GM23338 (cell line): ENCODE measurements around the gene MAPKAPK2. TPM values are rescaled to one million over a fixed set of nuclear protein-coding genes. Genes with fewer than 3 reads are reported as not detected.

Experiments used
- ATAC-seq: fragments of 200-7000 bp; cut with Tn5 transposase; 3 replicates; pipeline ENCODE4 v1.9.1; 2020
- DNase-seq: peaks from one replicate; pipeline ENCODE4 v3.0.0-alpha.2; 2015; ENCODE audit warnings: low spot score
- H2AFZ ChIP-seq: fragments of 200-600 bp; sonication (generic); 2 replicates; pipeline ENCODE4 v1.8.0; 2016; ENCODE audit warnings: antibody characterized with exemption, mild to moderate bottlenecking, moderate library complexity
- H3F3A ChIP-seq: fragments of 200-600 bp; sonication (generic); replicated peaks from 2 replicates; pipeline ENCODE4 v1.8.0; 2017; ENCODE audit warnings: antibody characterized with exemption, mixed run types, low read depth
- H3K27ac ChIP-seq: fragments of 200-600 bp; sonication (generic); 2 replicates; pipeline ENCODE4 v1.6.1; 2016; ENCODE audit warnings: low read depth
- H3K27me3 ChIP-seq: fragments of 200-600 bp; sonication (generic); 2 replicates; pipeline ENCODE4 v1.8.0; 2016; ENCODE audit warnings: mild to moderate bottlenecking, mixed run types, moderate library complexity; ENCODE audit not compliant: insufficient read depth
- H3K36me3 ChIP-seq: fragments of 200-600 bp; sonication (generic); 2 replicates; pipeline ENCODE4 v1.8.0; 2016; ENCODE audit warnings: mild to moderate bottlenecking; ENCODE audit not compliant: insufficient read depth
- H3K4me1 ChIP-seq: fragments of 200-600 bp; sonication (generic); 2 replicates; pipeline ENCODE4 v1.8.0; 2016; ENCODE audit warnings: mild to moderate bottlenecking, moderate library complexity; ENCODE audit not compliant: insufficient read depth
- H3K4me2 ChIP-seq: fragments of 200-600 bp; sonication (generic); 2 replicates; pipeline ENCODE4 v1.7.1; 2017; ENCODE audit warnings: mixed run types
- H3K4me3 ChIP-seq: fragments of 200-600 bp; sonication (generic); 2 replicates; pipeline ENCODE4 v1.6.1; 2016; ENCODE audit warnings: mixed run types
- H3K79me2 ChIP-seq: fragments of 200-600 bp; sonication (generic); replicated peaks from 2 replicates; pipeline ENCODE4 v1.8.0; 2017; ENCODE audit warnings: mild to moderate bottlenecking; ENCODE audit not compliant: insufficient read depth
- H3K9me2 ChIP-seq: fragments of 200-600 bp; sonication (generic); 2 replicates; pipeline ENCODE4 v1.8.0; 2017; ENCODE audit not compliant: insufficient read depth
- H4K20me1 ChIP-seq: fragments of 200-600 bp; sonication (generic); replicated peaks from 2 replicates; pipeline ENCODE4 v1.8.0; 2017; ENCODE audit warnings: mild to moderate bottlenecking; ENCODE audit not compliant: insufficient read depth
- H3K27ac Mint-ChIP-seq: 2 replicates; pipeline ENCODE4 v1.8.0; 2020; ENCODE audit warnings: inconsistent platforms, mild to moderate bottlenecking, moderate library complexity, mixed read lengths
- H3K27me3 Mint-ChIP-seq: 3 replicates; pipeline ENCODE4 v1.8.0; 2022; ENCODE audit warnings: low read depth, mild to moderate bottlenecking, moderate library complexity, mixed read lengths, inconsistent platforms; ENCODE audit not compliant: insufficient read depth, poor library complexity
- H3K36me3 Mint-ChIP-seq: 3 replicates; pipeline ENCODE4 v1.8.0; 2021; ENCODE audit warnings: low read depth, mild to moderate bottlenecking, inconsistent platforms, moderate library complexity, mixed read lengths
- H3K4me1 Mint-ChIP-seq: 3 replicates; pipeline ENCODE4 v1.8.0; 2020; ENCODE audit warnings: mild to moderate bottlenecking, inconsistent platforms, mixed read lengths
- H3K4me3 Mint-ChIP-seq: 3 replicates; pipeline ENCODE4 v1.8.0; 2021; ENCODE audit warnings: moderate library complexity, mild to moderate bottlenecking, inconsistent platforms, mixed read lengths
- H3K9me3 Mint-ChIP-seq: 3 replicates; pipeline ENCODE4 v1.8.0; 2020; ENCODE audit warnings: moderate library complexity, mild to moderate bottlenecking, inconsistent platforms, mixed read lengths
- CREB1 ChIP-seq: fragments of 250-450 bp; sonication (Bioruptor Pico); IDR thresholded peaks from 2 replicates; pipeline ENCODE4 v1.5.0; 2020; ENCODE audit warnings: low read depth, mild to moderate bottlenecking, moderate library complexity
- ETS1 ChIP-seq: IDR thresholded peaks from 2 replicates; pipeline ENCODE4 v1.6.1; 2016; ENCODE audit warnings: antibody characterized with exemption
- EZH2 ChIP-seq: fragments of 200-600 bp; sonication (generic); IDR thresholded peaks from one replicate; pipeline ENCODE4 v1.8.0; 2017; ENCODE audit warnings: antibody characterized with exemption, mild to moderate bottlenecking, low read depth; ENCODE audit not compliant: unreplicated experiment
- EZH2phosphoT487 ChIP-seq: fragments of 200-600 bp; sonication (generic); IDR thresholded peaks from one replicate; pipeline ENCODE4 v1.8.1; 2018; ENCODE audit warnings: antibody characterized with exemption; ENCODE audit not compliant: unreplicated experiment
- JUNB ChIP-seq: IDR thresholded peaks from one replicate; pipeline ENCODE4 v1.6.1; 2016; ENCODE audit warnings: antibody characterized with exemption; ENCODE audit not compliant: unreplicated experiment
- NANOG ChIP-seq: IDR thresholded peaks from 2 replicates; pipeline ENCODE4 v1.6.1; 2016; ENCODE audit warnings: antibody characterized with exemption, borderline replicate concordance
- POLR2AphosphoS5 ChIP-seq: IDR thresholded peaks from 2 replicates; pipeline ENCODE4 v1.6.1; 2016; ENCODE audit warnings: antibody characterized with exemption, low read depth
- REST ChIP-seq: IDR thresholded peaks from one replicate; pipeline ENCODE4 v1.6.1; 2018; ENCODE audit warnings: antibody characterized with exemption; ENCODE audit not compliant: unreplicated experiment
- STAT1 ChIP-seq: IDR thresholded peaks from one replicate; pipeline ENCODE4 v1.6.1; 2016; ENCODE audit warnings: antibody characterized with exemption; ENCODE audit not compliant: unreplicated experiment
- ZNF114 ChIP-seq: fragments of 250-450 bp; sonication (Bioruptor Pico); IDR thresholded peaks from 2 replicates; pipeline ENCODE4 v1.5.0; 2020; ENCODE audit warnings: mild to moderate bottlenecking, moderate library complexity
- ZNF331 ChIP-seq: fragments of 250-450 bp; sonication (Bioruptor Pico); IDR thresholded peaks from 2 replicates; pipeline ENCODE4 v1.5.0; 2020; ENCODE audit warnings: low read depth, mild to moderate bottlenecking, moderate library complexity
- polyA plus RNA-seq: library from polyadenylated mRNA; unstranded; fragments of >200 nt; fragmentation: Nextera tagmentation; extraction: Ambion mirVana; gene quantifications from 2 replicates; pipeline ENCODE4 v1.2.1, GENCODE V29; 2016
- total RNA-seq: library from RNA; depleted of rRNA; stranded (reverse); fragments of >200 nt; shearing (Covaris generic); gene quantifications from 2 replicates; pipeline ENCODE4 v1.2.3, GENCODE V29; 2014
- TF ChIP-seq, protein P1 (sequence below), 2 experiments: fragments of 200-600 bp in 1 of 2; sonication (generic) in 1 of 2; conservative IDR thresholded peaks; 2 replicates each; pipeline versions ENCODE4 v1.5.1 to v1.6.1; 2016 to 2017; ENCODE audit warnings: antibody characterized with exemption in 2 of 2, low read depth in 2 of 2, mild to moderate bottlenecking in 2 of 2, moderate library complexity in 1 of 2
- TF ChIP-seq, protein P2 (sequence below): fragments of 250-450 bp; sonication (Bioruptor Pico); IDR thresholded peaks from 2 replicates; pipeline ENCODE4 v1.5.0; 2020; ENCODE audit warnings: mild to moderate bottlenecking, moderate library complexity

MAPKAPK2 gene
- total and polyA plus RNA-seq, 2 experiments from 2014 or later = 10.1 to 30.4 TPM

GRCh38 chr1:206709322-206709721, 24.6 kb downstream of the MAPKAPK2 start:
- Mint-ChIP-seq H3K27ac (no peak overlapping the region), H3K4me1 (peaks cover 60% of the 10 kb centered on the region), H3K9me3 (no peaks in the 10 kb centered on the region), H3K4me3 (no peak overlapping the region), H3K36me3 (no peaks in the 10 kb centered on the region), H3K27me3 (peaks cover under 1% of the 10 kb centered on the region)
- H3K4me2 ChIP-seq = no peak overlapping the region
- DNase-seq (no peak), ATAC-seq (no peak)
- no peaks in the 10 kb centered on the region for H3F3A ChIP-seq
- H3K9me2 ChIP-seq = no peaks in the 10 kb centered on the region
- H3K4me3 ChIP-seq = no peak overlapping the region
- H3K4me1 ChIP-seq = peaks cover 37% of the 10 kb centered on the region
- peaks cover 95% of the 10 kb centered on the region for H3K79me2 ChIP-seq
- H4K20me1 ChIP-seq = peaks cover 38% of the 10 kb centered on the region
- no peaks in the 10 kb centered on the region for H3K27me3 ChIP-seq
- no peaks in the 10 kb centered on the region for H3K36me3 ChIP-seq
- TF ChIP-seq CREB1 (CRISPR knock-in tag) = no peak
- no peak for TF ChIP-seq ZNF331 (CRISPR knock-in tag)
- TF ChIP-seq POLR2AphosphoS5 = no peak
- no peak for TF ChIP-seq EZH2
- no peak for TF ChIP-seq ZNF114 (CRISPR knock-in tag)
- TF ChIP-seq, protein P1, sequence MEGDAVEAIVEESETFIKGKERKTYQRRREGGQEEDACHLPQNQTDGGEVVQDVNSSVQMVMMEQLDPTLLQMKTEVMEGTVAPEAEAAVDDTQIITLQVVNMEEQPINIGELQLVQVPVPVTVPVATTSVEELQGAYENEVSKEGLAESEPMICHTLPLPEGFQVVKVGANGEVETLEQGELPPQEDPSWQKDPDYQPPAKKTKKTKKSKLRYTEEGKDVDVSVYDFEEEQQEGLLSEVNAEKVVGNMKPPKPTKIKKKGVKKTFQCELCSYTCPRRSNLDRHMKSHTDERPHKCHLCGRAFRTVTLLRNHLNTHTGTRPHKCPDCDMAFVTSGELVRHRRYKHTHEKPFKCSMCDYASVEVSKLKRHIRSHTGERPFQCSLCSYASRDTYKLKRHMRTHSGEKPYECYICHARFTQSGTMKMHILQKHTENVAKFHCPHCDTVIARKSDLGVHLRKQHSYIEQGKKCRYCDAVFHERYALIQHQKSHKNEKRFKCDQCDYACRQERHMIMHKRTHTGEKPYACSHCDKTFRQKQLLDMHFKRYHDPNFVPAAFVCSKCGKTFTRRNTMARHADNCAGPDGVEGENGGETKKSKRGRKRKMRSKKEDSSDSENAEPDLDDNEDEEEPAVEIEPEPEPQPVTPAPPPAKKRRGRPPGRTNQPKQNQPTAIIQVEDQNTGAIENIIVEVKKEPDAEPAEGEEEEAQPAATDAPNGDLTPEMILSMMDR (conservative IDR thresholded peaks at IDR 0.05; ENCODE audit: low read depth in 2 of 2) = no peak
- TF ChIP-seq, protein P2, sequence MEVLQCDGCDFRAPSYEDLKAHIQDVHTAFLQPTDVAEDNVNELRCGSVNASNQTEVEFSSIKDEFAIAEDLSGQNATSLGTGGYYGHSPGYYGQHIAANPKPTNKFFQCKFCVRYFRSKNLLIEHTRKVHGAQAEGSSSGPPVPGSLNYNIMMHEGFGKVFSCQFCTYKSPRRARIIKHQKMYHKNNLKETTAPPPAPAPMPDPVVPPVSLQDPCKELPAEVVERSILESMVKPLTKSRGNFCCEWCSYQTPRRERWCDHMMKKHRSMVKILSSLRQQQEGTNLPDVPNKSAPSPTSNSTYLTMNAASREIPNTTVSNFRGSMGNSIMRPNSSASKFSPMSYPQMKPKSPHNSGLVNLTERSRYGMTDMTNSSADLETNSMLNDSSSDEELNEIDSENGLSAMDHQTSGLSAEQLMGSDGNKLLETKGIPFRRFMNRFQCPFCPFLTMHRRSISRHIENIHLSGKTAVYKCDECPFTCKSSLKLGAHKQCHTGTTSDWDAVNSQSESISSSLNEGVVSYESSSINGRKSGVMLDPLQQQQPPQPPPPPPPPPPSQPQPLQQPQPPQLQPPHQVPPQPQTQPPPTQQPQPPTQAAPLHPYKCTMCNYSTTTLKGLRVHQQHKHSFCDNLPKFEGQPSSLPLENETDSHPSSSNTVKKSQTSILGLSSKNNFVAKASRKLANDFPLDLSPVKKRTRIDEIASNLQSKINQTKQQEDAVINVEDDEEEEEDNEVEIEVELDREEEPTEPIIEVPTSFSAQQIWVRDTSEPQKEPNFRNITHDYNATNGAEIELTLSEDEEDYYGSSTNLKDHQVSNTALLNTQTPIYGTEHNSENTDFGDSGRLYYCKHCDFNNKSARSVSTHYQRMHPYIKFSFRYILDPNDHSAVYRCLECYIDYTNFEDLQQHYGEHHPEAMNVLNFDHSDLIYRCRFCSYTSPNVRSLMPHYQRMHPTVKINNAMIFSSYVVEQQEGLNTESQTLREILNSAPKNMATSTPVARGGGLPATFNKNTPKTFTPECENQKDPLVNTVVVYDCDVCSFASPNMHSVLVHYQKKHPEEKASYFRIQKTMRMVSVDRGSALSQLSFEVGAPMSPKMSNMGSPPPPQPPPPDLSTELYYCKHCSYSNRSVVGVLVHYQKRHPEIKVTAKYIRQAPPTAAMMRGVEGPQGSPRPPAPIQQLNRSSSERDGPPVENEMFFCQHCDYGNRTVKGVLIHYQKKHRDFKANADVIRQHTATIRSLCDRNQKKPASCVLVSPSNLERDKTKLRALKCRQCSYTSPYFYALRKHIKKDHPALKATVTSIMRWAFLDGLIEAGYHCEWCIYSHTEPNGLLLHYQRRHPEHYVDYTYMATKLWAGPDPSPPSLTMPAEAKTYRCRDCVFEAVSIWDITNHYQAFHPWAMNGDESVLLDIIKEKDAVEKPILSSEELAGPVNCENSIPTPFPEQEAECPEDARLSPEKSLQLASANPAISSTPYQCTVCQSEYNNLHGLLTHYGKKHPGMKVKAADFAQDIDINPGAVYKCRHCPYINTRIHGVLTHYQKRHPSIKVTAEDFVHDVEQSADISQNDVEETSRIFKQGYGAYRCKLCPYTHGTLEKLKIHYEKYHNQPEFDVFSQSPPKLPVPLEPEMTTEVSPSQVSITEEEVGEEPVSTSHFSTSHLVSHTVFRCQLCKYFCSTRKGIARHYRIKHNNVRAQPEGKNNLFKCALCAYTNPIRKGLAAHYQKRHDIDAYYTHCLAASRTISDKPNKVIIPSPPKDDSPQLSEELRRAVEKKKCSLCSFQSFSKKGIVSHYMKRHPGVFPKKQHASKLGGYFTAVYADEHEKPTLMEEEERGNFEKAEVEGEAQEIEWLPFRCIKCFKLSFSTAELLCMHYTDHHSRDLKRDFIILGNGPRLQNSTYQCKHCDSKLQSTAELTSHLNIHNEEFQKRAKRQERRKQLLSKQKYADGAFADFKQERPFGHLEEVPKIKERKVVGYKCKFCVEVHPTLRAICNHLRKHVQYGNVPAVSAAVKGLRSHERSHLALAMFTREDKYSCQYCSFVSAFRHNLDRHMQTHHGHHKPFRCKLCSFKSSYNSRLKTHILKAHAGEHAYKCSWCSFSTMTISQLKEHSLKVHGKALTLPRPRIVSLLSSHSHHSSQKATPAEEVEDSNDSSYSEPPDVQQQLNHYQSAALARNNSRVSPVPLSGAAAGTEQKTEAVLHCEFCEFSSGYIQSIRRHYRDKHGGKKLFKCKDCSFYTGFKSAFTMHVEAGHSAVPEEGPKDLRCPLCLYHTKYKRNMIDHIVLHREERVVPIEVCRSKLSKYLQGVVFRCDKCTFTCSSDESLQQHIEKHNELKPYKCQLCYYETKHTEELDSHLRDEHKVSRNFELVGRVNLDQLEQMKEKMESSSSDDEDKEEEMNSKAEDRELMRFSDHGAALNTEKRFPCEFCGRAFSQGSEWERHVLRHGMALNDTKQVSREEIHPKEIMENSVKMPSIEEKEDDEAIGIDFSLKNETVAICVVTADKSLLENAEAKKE (CRISPR knock-in tag) = no peak
- TF ChIP-seq ETS1 = no peak
- TF ChIP-seq NANOG = no peak
- TF ChIP-seq STAT1 = no peak
- TF ChIP-seq EZH2phosphoT487 = no peak
- no peak for TF ChIP-seq JUNB
- TF ChIP-seq REST = no peak
- H2AFZ ChIP-seq = no peak overlapping the region
- no peak overlapping the region for H3K27ac ChIP-seq
